ENCODE measurements around the gene CCDC136. TPM values are rescaled to one million over a fixed set of nuclear protein-coding genes. Genes with fewer than 3 reads are reported as not detected.

Gene CCDC136
- total RNA-seq, 1 experiment from 2014 or later, result 7.7 TPM

GRCh38 chr7:128805225-128805624, 13.5 kb downstream of the CCDC136 start:
- DNase-seq (ENCODE audit: low read depth), result no peak

GRCh38 chr7:128807191-128807590, 15.4 kb downstream of the CCDC136 start:
- DNase-seq (ENCODE audit: low read depth), result no peak

- no peak for DNase-seq (ENCODE audit: low read depth)
Observed at GRCh38 chr7:128809363-128809762, 17.6 kb downstream of the CCDC136 start.

- no peak for DNase-seq (ENCODE audit: low read depth)
Observed at GRCh38 chr7:128810473-128810872, 18.7 kb downstream of the CCDC136 start.

- DNase-seq (ENCODE audit: low read depth), result no peak
Observed at GRCh38 chr7:128810997-128811396, 19.2 kb downstream of the CCDC136 start.

GRCh38 chr7:128811631-128812430, 20.1 kb downstream of the CCDC136 start:
- no peak for DNase-seq (ENCODE audit: low read depth)

- DNase-seq (ENCODE audit: low read depth), result no peak
Observed at GRCh38 chr7:128812514-128813168, 20.9 kb downstream of the CCDC136 start.

- DNase-seq (ENCODE audit: low read depth), result no peak
Observed at GRCh38 chr7:128814499-128814898, 22.7 kb downstream of the CCDC136 start.

GRCh38 chr7:128815289-128815942, 23.6 kb downstream of the CCDC136 start:
- DNase-seq (ENCODE audit: low read depth), result no peak

GRCh38 chr7:128818694-128819093, 26.9 kb downstream of the CCDC136 start:
- DNase-seq (ENCODE audit: low read depth), result no peak

GRCh38 chr7:128821724-128822123, 30.0 kb downstream of the CCDC136 start:
- DNase-seq (ENCODE audit: low read depth), result no peak

- no peak for DNase-seq (ENCODE audit: low read depth)
Observed at GRCh38 chr7:128826512-128826911, 34.7 kb downstream of the CCDC136 start.

- DNase-seq (ENCODE audit: low read depth), result no peak
Observed at GRCh38 chr7:128826916-128827247, 35.1 kb downstream of the CCDC136 start.

- peak; percentile 98 for DNase-seq (ENCODE audit: low read depth)
Observed at GRCh38 chr7:128827248-128827958, 35.6 kb downstream of the CCDC136 start.

GRCh38 chr7:128827971-128828711, 36.4 kb downstream of the CCDC136 start:
- DNase-seq (ENCODE audit: low read depth), result peak; percentile 91

GRCh38 chr7:128829391-128830166, 37.8 kb downstream of the CCDC136 start:
- DNase-seq (ENCODE audit: low read depth), result peak; percentile 91

GRCh38 chr7:128830231-128831177, 38.7 kb downstream of the CCDC136 start, which contains the start of gene FLNC:
FLNC (plus strand) TSS chr7:128830406; CDS start chr7:128830638, 232 bp downstream.
- peak; percentile 74 for DNase-seq (ENCODE audit: low read depth)

GRCh38 chr7:128831178-128831993, 39.6 kb downstream of the CCDC136 start:
- DNase-seq (ENCODE audit: low read depth), result peak; percentile 92

Data from Daoy (cell line).